Ovary (tissue), 3 donors: ENCODE data around the gene SPTA1.

Experiments used
- POLR2A ChIP-seq: fragments of 450-650 bp; IDR thresholded peaks from one replicate; pipeline ENCODE4 v1.6.1; 2017; ENCODE audit warnings: antibody characterized with exemption, mild to moderate bottlenecking, moderate library complexity
- TF ChIP-seq, protein P1 (sequence below), 3 donors: fragments of 450-650 bp in 2 of 3; fragments of 200-600 bp in 1 of 3; IDR thresholded peaks; one replicate each; pipeline versions ENCODE4 v1.5.1 to v1.8.0; 2016 to 2022; ENCODE audit warnings: antibody characterized with exemption in 3 of 3, mild to moderate bottlenecking in 1 of 3
- donor health status: DM: no; HTN: no; CAD: no.

- TF ChIP-seq, protein P1, sequence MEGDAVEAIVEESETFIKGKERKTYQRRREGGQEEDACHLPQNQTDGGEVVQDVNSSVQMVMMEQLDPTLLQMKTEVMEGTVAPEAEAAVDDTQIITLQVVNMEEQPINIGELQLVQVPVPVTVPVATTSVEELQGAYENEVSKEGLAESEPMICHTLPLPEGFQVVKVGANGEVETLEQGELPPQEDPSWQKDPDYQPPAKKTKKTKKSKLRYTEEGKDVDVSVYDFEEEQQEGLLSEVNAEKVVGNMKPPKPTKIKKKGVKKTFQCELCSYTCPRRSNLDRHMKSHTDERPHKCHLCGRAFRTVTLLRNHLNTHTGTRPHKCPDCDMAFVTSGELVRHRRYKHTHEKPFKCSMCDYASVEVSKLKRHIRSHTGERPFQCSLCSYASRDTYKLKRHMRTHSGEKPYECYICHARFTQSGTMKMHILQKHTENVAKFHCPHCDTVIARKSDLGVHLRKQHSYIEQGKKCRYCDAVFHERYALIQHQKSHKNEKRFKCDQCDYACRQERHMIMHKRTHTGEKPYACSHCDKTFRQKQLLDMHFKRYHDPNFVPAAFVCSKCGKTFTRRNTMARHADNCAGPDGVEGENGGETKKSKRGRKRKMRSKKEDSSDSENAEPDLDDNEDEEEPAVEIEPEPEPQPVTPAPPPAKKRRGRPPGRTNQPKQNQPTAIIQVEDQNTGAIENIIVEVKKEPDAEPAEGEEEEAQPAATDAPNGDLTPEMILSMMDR (IDR thresholded peaks at IDR 0.05) = no peak
- TF ChIP-seq POLR2A = no peak
These were observed 33.1 kb upstream of the SPTA1 start for GRCh38 chr1:158719664-158720063.
